SH-SY5Y (cell line): ENCODE data around the gene SOD2.

Experiments
- GATA2 ChIP-seq: IDR thresholded peaks from 2 replicates; pipeline ENCODE4 v1.6.1; 2011; ENCODE audit warnings: mild to moderate bottlenecking, low read depth, low read length
- GATA3 ChIP-seq: IDR thresholded peaks from 2 replicates; pipeline ENCODE4 v1.6.1; 2011; ENCODE audit warnings: low read depth, mild to moderate bottlenecking, low read length, moderate library complexity

GRCh38 chr6:159645640-159646039 is 47.4 kb downstream of the SOD2 start:
- TF ChIP-seq GATA3 (no peak), GATA2 (no peak)
